ENCODE measurements around the gene HS2ST1. TPM values are rescaled to one million over a fixed set of nuclear protein-coding genes. Genes with fewer than 3 reads are reported as not detected.

The HS2ST1 gene
- total and polyA plus RNA-seq, 4 donors = 5.4 to 11.8 (median 8.2) TPM

DNA sequence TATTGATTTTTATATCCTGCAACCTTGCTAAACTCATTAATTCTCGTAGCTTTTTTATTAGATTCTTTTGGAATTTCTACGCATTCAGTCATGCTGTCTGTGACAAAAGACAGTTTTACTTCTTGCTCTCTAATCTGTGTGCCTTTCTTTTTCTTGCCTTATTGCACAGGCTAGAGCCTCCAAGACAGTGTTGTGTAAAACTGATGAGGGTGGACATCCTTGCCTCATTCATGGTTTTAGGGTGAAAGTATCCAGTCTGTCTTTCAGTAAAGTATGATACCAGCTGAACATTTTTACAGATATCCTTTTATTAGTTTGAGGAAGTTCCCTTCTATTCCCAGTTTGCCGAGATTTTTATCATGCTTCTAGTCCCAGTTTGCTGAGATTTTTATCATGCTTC, 133.8 kb downstream of the HS2ST1 start:
- TF ChIP-seq RAD21 (IDR thresholded peaks at IDR 0.05) = no peak
- TF ChIP-seq, protein P1, sequence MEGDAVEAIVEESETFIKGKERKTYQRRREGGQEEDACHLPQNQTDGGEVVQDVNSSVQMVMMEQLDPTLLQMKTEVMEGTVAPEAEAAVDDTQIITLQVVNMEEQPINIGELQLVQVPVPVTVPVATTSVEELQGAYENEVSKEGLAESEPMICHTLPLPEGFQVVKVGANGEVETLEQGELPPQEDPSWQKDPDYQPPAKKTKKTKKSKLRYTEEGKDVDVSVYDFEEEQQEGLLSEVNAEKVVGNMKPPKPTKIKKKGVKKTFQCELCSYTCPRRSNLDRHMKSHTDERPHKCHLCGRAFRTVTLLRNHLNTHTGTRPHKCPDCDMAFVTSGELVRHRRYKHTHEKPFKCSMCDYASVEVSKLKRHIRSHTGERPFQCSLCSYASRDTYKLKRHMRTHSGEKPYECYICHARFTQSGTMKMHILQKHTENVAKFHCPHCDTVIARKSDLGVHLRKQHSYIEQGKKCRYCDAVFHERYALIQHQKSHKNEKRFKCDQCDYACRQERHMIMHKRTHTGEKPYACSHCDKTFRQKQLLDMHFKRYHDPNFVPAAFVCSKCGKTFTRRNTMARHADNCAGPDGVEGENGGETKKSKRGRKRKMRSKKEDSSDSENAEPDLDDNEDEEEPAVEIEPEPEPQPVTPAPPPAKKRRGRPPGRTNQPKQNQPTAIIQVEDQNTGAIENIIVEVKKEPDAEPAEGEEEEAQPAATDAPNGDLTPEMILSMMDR (IDR thresholded peaks at IDR 0.05; ENCODE audit: low read depth, low read length, missing input control) = no peak
- TF ChIP-seq TAF1 (conservative IDR thresholded peaks at IDR 0.05) = no peak
- TF ChIP-seq, protein P2, sequence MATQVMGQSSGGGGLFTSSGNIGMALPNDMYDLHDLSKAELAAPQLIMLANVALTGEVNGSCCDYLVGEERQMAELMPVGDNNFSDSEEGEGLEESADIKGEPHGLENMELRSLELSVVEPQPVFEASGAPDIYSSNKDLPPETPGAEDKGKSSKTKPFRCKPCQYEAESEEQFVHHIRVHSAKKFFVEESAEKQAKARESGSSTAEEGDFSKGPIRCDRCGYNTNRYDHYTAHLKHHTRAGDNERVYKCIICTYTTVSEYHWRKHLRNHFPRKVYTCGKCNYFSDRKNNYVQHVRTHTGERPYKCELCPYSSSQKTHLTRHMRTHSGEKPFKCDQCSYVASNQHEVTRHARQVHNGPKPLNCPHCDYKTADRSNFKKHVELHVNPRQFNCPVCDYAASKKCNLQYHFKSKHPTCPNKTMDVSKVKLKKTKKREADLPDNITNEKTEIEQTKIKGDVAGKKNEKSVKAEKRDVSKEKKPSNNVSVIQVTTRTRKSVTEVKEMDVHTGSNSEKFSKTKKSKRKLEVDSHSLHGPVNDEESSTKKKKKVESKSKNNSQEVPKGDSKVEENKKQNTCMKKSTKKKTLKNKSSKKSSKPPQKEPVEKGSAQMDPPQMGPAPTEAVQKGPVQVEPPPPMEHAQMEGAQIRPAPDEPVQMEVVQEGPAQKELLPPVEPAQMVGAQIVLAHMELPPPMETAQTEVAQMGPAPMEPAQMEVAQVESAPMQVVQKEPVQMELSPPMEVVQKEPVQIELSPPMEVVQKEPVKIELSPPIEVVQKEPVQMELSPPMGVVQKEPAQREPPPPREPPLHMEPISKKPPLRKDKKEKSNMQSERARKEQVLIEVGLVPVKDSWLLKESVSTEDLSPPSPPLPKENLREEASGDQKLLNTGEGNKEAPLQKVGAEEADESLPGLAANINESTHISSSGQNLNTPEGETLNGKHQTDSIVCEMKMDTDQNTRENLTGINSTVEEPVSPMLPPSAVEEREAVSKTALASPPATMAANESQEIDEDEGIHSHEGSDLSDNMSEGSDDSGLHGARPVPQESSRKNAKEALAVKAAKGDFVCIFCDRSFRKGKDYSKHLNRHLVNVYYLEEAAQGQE (IDR thresholded peaks at IDR 0.05) = no peak
- no peak for TF ChIP-seq NR2F2 (IDR thresholded peaks at IDR 0.05)
- TF ChIP-seq GABPA (IDR thresholded peaks at IDR 0.05 in 1 of 2, conservative IDR thresholded peaks at IDR 0.05 in 1 of 2) = no peak
- no peak for TF ChIP-seq HNF4G (IDR thresholded peaks at IDR 0.05)
- no peak for TF ChIP-seq JUND (IDR thresholded peaks at IDR 0.05)
- no peak for TF ChIP-seq FOXA2 (IDR thresholded peaks at IDR 0.05)
- TF ChIP-seq, protein P3, sequence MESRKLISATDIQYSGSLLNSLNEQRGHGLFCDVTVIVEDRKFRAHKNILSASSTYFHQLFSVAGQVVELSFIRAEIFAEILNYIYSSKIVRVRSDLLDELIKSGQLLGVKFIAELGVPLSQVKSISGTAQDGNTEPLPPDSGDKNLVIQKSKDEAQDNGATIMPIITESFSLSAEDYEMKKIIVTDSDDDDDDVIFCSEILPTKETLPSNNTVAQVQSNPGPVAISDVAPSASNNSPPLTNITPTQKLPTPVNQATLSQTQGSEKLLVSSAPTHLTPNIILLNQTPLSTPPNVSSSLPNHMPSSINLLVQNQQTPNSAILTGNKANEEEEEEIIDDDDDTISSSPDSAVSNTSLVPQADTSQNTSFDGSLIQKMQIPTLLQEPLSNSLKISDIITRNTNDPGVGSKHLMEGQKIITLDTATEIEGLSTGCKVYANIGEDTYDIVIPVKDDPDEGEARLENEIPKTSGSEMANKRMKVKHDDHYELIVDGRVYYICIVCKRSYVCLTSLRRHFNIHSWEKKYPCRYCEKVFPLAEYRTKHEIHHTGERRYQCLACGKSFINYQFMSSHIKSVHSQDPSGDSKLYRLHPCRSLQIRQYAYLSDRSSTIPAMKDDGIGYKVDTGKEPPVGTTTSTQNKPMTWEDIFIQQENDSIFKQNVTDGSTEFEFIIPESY (IDR thresholded peaks at IDR 0.05) = no peak
- TF ChIP-seq, protein P4, sequence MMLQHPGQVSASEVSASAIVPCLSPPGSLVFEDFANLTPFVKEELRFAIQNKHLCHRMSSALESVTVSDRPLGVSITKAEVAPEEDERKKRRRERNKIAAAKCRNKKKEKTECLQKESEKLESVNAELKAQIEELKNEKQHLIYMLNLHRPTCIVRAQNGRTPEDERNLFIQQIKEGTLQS (IDR thresholded peaks at IDR 0.05) = no peak
- TF ChIP-seq, protein P5, sequence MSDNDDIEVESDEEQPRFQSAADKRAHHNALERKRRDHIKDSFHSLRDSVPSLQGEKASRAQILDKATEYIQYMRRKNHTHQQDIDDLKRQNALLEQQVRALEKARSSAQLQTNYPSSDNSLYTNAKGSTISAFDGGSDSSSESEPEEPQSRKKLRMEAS (IDR thresholded peaks at IDR 0.05) = no peak
- TF ChIP-seq FOXA1 (IDR thresholded peaks at IDR 0.05) = no peak
- TF ChIP-seq EGR1 (IDR thresholded peaks at IDR 0.05; ENCODE audit: low read depth in 2 of 2) = no peak
- no peak for TF ChIP-seq YY1 (IDR thresholded peaks at IDR 0.05)
- no peaks in the 10 kb centered on the region for H3K27me3 ChIP-seq (ENCODE audit: control insufficient read depth in 4 of 4, insufficient read depth in 4 of 4, low read length in 3 of 4)
- H3K4me1 ChIP-seq (ENCODE audit: control insufficient read depth in 4 of 4, insufficient read depth in 4 of 4, low read length in 3 of 4) = no peaks in the 10 kb centered on the region
- DNase-seq (ENCODE audit: low spot score) = no peak
- H3K9ac ChIP-seq (ENCODE audit: low read depth in 1 of 2, low read length in 2 of 2) = no peak overlapping the region
- peaks cover 0 to 2% (median 0%) of the 10 kb centered on the region in 4 donors for H3K36me3 ChIP-seq (ENCODE audit: control insufficient read depth in 4 of 4, insufficient read depth in 3 of 4, low read depth in 1 of 4, low read length in 3 of 4)
- WGBS = 97% methylated on average over 3 of the region's 3 CpGs
- no peak overlapping the region for H3K4me3 ChIP-seq (ENCODE audit: low read depth in 1 of 3, low read length in 3 of 3)
- H3K27ac ChIP-seq (ENCODE audit: low read depth in 1 of 2, low read length in 2 of 2) = no peak overlapping the region
- H3K9me3 ChIP-seq (ENCODE audit: control insufficient read depth in 4 of 4, low read length in 3 of 4) = peaks cover 0 to 5% (median under 1%) of the 10 kb centered on the region in 4 donors

DNA sequence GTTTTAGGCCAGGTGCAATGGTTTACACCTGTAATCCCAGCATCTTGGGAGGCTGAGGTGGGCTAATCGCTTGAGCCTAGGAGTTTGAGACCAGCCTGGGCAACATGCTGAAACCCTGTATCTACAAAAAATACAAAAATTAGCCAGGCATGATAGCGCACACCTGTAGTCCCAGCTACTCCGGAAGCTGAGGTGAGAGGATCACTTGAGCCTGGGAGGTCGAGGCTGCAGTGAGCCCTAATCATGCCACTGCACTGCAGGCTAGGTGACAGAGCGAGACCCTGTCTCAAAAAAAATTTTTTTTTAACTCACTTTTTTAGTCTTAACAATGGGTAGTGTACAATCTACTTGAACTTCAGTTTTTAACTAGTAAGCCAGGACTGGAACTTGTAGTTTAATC, 137.5 kb downstream of the HS2ST1 start:
- 97% methylated on average over 5 of the region's 5 CpGs for whole genome bisulfite sequencing
- no peak overlapping the region for H3K4me3 ChIP-seq (ENCODE audit: low read depth in 1 of 3, low read length in 3 of 3)
- H3K27ac ChIP-seq (ENCODE audit: low read depth in 1 of 2, low read length in 2 of 2) = no peak overlapping the region
- peaks cover 0 to 5% (median under 1%) of the 10 kb centered on the region in 4 donors for H3K9me3 ChIP-seq (ENCODE audit: control insufficient read depth in 4 of 4, low read length in 3 of 4)
- TF ChIP-seq, protein P4 (IDR thresholded peaks at IDR 0.05) = no peak
- TF ChIP-seq GABPA (IDR thresholded peaks at IDR 0.05 in 1 of 2, conservative IDR thresholded peaks at IDR 0.05 in 1 of 2) = no peak
- no peak for TF ChIP-seq RAD21 (IDR thresholded peaks at IDR 0.05)
- no peak for TF ChIP-seq NR2F2 (IDR thresholded peaks at IDR 0.05)
- no peak for TF ChIP-seq FOXA1 (IDR thresholded peaks at IDR 0.05)
- TF ChIP-seq TAF1 (conservative IDR thresholded peaks at IDR 0.05) = no peak
- TF ChIP-seq, protein P1 (IDR thresholded peaks at IDR 0.05; ENCODE audit: low read depth, low read length, missing input control) = no peak
- H3K9ac ChIP-seq (ENCODE audit: low read depth in 1 of 2, low read length in 2 of 2) = no peak overlapping the region
- H3K4me1 ChIP-seq (ENCODE audit: control insufficient read depth in 4 of 4, insufficient read depth in 4 of 4, low read length in 3 of 4) = no peaks in the 10 kb centered on the region
- H3K36me3 ChIP-seq (ENCODE audit: control insufficient read depth in 4 of 4, insufficient read depth in 3 of 4, low read depth in 1 of 4, low read length in 3 of 4) = peaks cover 0 to 2% (median 0%) of the 10 kb centered on the region in 4 donors
- no peaks in the 10 kb centered on the region for H3K27me3 ChIP-seq (ENCODE audit: control insufficient read depth in 4 of 4, insufficient read depth in 4 of 4, low read length in 3 of 4)
- no peak for DNase-seq (ENCODE audit: low spot score)

Data from liver (tissue), 9 donors.